ENCODE results near the gene TMC4.
"Not testable (repeated sequence)": the region's sequence is repeated elsewhere in the genome, so short reads cannot be mapped to it uniquely, and the experiment has no call there.

The TMC4 gene

GRCh38 chr19:54179262-54179852 is 6.4 kb upstream of the TMC4 start:
- no peak for DNase-seq (ENCODE audit: low read depth in 3 of 3)

- DNase-seq (ENCODE audit: low read depth in 3 of 3): no peak
Measured at GRCh38 chr19:54178581-54179261, 5.8 kb upstream of the TMC4 start.

GRCh38 chr19:54173951-54174834 is 1.2 kb upstream of the TMC4 start:
- no peak for DNase-seq (ENCODE audit: low read depth in 3 of 3)

- DNase-seq (ENCODE audit: low read depth in 3 of 3): no peak
Measured at GRCh38 chr19:54173359-54173699, 369 bp upstream of the TMC4 start.

- DNase-seq (ENCODE audit: low read depth in 3 of 3): not testable (repeated sequence)
Measured at GRCh38 chr19:54171736-54172431, 1.1 kb downstream of the TMC4 start.

GRCh38 chr19:54169149-54169740 is 3.7 kb downstream of the TMC4 start:
- no peak for DNase-seq (ENCODE audit: low read depth in 3 of 3)

GRCh38 chr19:54168174-54168917 is 4.6 kb downstream of the TMC4 start:
- DNase-seq (ENCODE audit: low read depth in 3 of 3): peak; percentile 77 to 92 (median 91)

GRCh38 chr19:54165222-54165621 is 7.7 kb downstream of the TMC4 start:
- no peak for DNase-seq (ENCODE audit: low read depth in 3 of 3)

GRCh38 chr19:54164369-54165068 is 8.4 kb downstream of the TMC4 start:
- DNase-seq (ENCODE audit: low read depth in 3 of 3): peak; percentile 39 to 49 (median 48)

- no peak for DNase-seq (ENCODE audit: low read depth in 3 of 3)
Measured at GRCh38 chr19:54162884-54163283, 10.1 kb downstream of the TMC4 start.

- peak; percentile 58 to 86 (median 71) for DNase-seq (ENCODE audit: low read depth in 3 of 3)
Measured at GRCh38 chr19:54162241-54162805, 10.6 kb downstream of the TMC4 start.

GRCh38 chr19:54160854-54161253 is 12.1 kb downstream of the TMC4 start:
- DNase-seq (ENCODE audit: low read depth in 3 of 3): no peak

GRCh38 chr19:54160182-54160811 is 12.7 kb downstream of the TMC4 start:
- DNase-seq (ENCODE audit: low read depth in 3 of 3): no peak

- DNase-seq (ENCODE audit: low read depth in 3 of 3): peak; percentile 96 to 99 (median 96)
Measured at GRCh38 chr19:54159352-54160181, 13.4 kb downstream of the TMC4 start, which contains the start of gene LENG1. TSS of gene LENG1 (minus strand) at chr19:54159721. CDS start at chr19:54159695, 26 bp downstream.

- DNase-seq (ENCODE audit: low read depth in 3 of 3): no peak
Measured at GRCh38 chr19:54158812-54159351, 14.1 kb downstream of the TMC4 start.

GRCh38 chr19:54156953-54157352 is 16.0 kb downstream of the TMC4 start:
- DNase-seq (ENCODE audit: low read depth in 3 of 3): no peak

GRCh38 chr19:54156490-54156889 is 16.5 kb downstream of the TMC4 start:
- no peak for DNase-seq (ENCODE audit: low read depth in 3 of 3)

- no peak for DNase-seq (ENCODE audit: low read depth in 3 of 3)
Measured at GRCh38 chr19:54155694-54156093, 17.3 kb downstream of the TMC4 start.
